SKM-1 treated with dmso at 0.1 percent for 144 hours (cell line): Measurements from ENCODE around the gene SLC23A2.
"Not testable (repeated sequence)": the region's sequence is repeated elsewhere in the genome, so short reads cannot be mapped to it uniquely, and the experiment has no call there.

Source experiments
- DNase-seq: peaks from one replicate; lab custom pipeline; 2025; ENCODE audit not compliant: unreplicated experiment; lab: John Stamatoyannopoulos, UW

Gene SLC23A2

GRCh38 chr20:5013682-5014447 lies 12.6 kb upstream of the SLC23A2 start:
- DNase-seq = no peak

- DNase-seq = peak; percentile 13
These were observed 7.4 kb upstream of the SLC23A2 start for GRCh38 chr20:5008759-5009158.

GRCh38 chr20:5005326-5005725 lies 4.0 kb upstream of the SLC23A2 start:
- DNase-seq = no peak

GRCh38 chr20:5004825-5005224 lies 3.5 kb upstream of the SLC23A2 start:
- not testable (repeated sequence) for DNase-seq

- DNase-seq = no peak
These were observed 2.3 kb upstream of the SLC23A2 start for GRCh38 chr20:5003626-5004025.

GRCh38 chr20:5002077-5002413 lies 735 bp upstream of the SLC23A2 start:
- DNase-seq = no peak

- DNase-seq = peak; percentile 0
These were observed 792 bp downstream of the SLC23A2 start for GRCh38 chr20:5000263-5001173.

GRCh38 chr20:4999788-5000187 lies 1.5 kb downstream of the SLC23A2 start:
- no peak for DNase-seq

- DNase-seq = peak; percentile 60
These were observed 3.1 kb downstream of the SLC23A2 start for GRCh38 chr20:4998160-4998651.

GRCh38 chr20:4997222-4997621 lies 4.1 kb downstream of the SLC23A2 start:
- no peak for DNase-seq

- no peak for DNase-seq
These were observed 11.7 kb downstream of the SLC23A2 start for GRCh38 chr20:4989570-4989969.

- no peak for DNase-seq
These were observed 14.2 kb downstream of the SLC23A2 start for GRCh38 chr20:4987130-4987529.

- no peak for DNase-seq
These were observed 15.7 kb downstream of the SLC23A2 start for GRCh38 chr20:4985658-4986057.

GRCh38 chr20:4982281-4982680 lies 19.0 kb downstream of the SLC23A2 start:
- DNase-seq = no peak

GRCh38 chr20:4979841-4980410 lies 21.4 kb downstream of the SLC23A2 start:
- DNase-seq = no peak

- no peak for DNase-seq
These were observed 23.0 kb downstream of the SLC23A2 start for GRCh38 chr20:4978050-4978918.

- not testable (repeated sequence) for DNase-seq
These were observed 25.3 kb downstream of the SLC23A2 start for GRCh38 chr20:4976014-4976413.

- peak; percentile 5 for DNase-seq
These were observed 27.8 kb downstream of the SLC23A2 start for GRCh38 chr20:4973330-4974097.

GRCh38 chr20:4972506-4973251 lies 28.6 kb downstream of the SLC23A2 start:
- no peak for DNase-seq
